CD4-positive, CD25-positive, alpha-beta regulatory T cell (primary cell): ENCODE measurements around the gene SPTSSB. TPM values are rescaled to one million over a fixed set of nuclear protein-coding genes. Genes with fewer than 3 reads are reported as not detected.

Source experiments
- ATAC-seq, 2 donors: fragments of 150-1000 bp; cut with Tn5 transposase; one replicate each; pipeline ENCODE4 v1.10.0; 2021; ENCODE audit warnings: low read depth in 2 of 2, moderate number of reproducible peaks in 2 of 2, moderate library complexity in 1 of 2
- DNase-seq, 3 donors: peaks; one replicate each; pipeline versions ENCODE4 v3.0.0 to v3.0.0-alpha.2; 2012 to 2022; ENCODE audit warnings: mixed read lengths in 1 of 3
- H3K27ac ChIP-seq: one replicate; pipeline ENCODE4 v1.7.0; 2013; ENCODE audit warnings: mild to moderate bottlenecking, low read length; ENCODE audit not compliant: insufficient read depth, poor library complexity, severe bottlenecking
- H3K27me3 ChIP-seq: one replicate; pipeline ENCODE4 v1.7.0; 2013; ENCODE audit warnings: low read length; ENCODE audit not compliant: control insufficient read depth, insufficient read depth
- H3K36me3 ChIP-seq: one replicate; pipeline ENCODE4 v1.7.0; 2013; ENCODE audit warnings: mild to moderate bottlenecking, low read length, moderate library complexity; ENCODE audit not compliant: control insufficient read depth, insufficient read depth
- H3K4me1 ChIP-seq: 2 replicates; pipeline ENCODE4 v1.7.0; 2013; ENCODE audit warnings: mild to moderate bottlenecking, low read length; ENCODE audit not compliant: insufficient read depth, control insufficient read depth, poor library complexity, severe bottlenecking
- H3K4me3 ChIP-seq: one replicate; pipeline ENCODE4 v1.7.0; 2013; ENCODE audit warnings: low read depth, mild to moderate bottlenecking, low read length, moderate library complexity
- H3K9me3 ChIP-seq, 2 experiments: 1 replicate in 1 of 2; 2 replicates in 1 of 2; pipeline ENCODE4 v1.7.0; 2013; ENCODE audit warnings: low read length in 2 of 2, mild to moderate bottlenecking in 1 of 2, moderate library complexity in 1 of 2; ENCODE audit not compliant: control insufficient read depth in 2 of 2
- H3K27ac Mint-ChIP-seq, 3 donors: one replicate each; pipeline ENCODE4 v1.8.0; 2020 to 2022; ENCODE audit warnings: mild to moderate bottlenecking in 3 of 3, mixed read lengths in 3 of 3, moderate library complexity in 2 of 3
- H3K27me3 Mint-ChIP-seq: one replicate; pipeline ENCODE4 v1.8.0; 2022; ENCODE audit warnings: mild to moderate bottlenecking, mixed read lengths
- H3K36me3 Mint-ChIP-seq: one replicate; pipeline ENCODE4 v1.8.0; 2020; ENCODE audit warnings: mixed read lengths
- H3K4me1 Mint-ChIP-seq, 4 donors: one replicate each; pipeline ENCODE4 v1.8.0; 2020 to 2022; ENCODE audit warnings: mixed read lengths in 4 of 4, mild to moderate bottlenecking in 1 of 4
- H3K4me3 Mint-ChIP-seq, 4 donors: one replicate each; pipeline ENCODE4 v1.8.0; 2020 to 2022; ENCODE audit warnings: mild to moderate bottlenecking in 4 of 4, mixed read lengths in 4 of 4, moderate library complexity in 3 of 4
- H3K9me3 Mint-ChIP-seq, 7 donors: one replicate each; pipeline ENCODE4 v1.8.0; 2020 to 2022; ENCODE audit warnings: mixed read lengths in 7 of 7, mild to moderate bottlenecking in 3 of 7, moderate library complexity in 2 of 7
- polyA plus RNA-seq, 4 donors: library from polyadenylated mRNA; unstranded; fragments of 300-500 nt; fragmentation: Illumina TruSeq; gene quantifications; one replicate each; pipeline ENCODE4 v1.2.3, GENCODE V29; 2021
- total RNA-seq: library from RNA; stranded (reverse); gene quantifications from one replicate; pipeline ENCODE4 v1.2.3, GENCODE V29; 2022

Gene SPTSSB
- total and polyA plus RNA-seq, 5 donors from 2014 or later = 0.10 to 1.0 (median 0.29) TPM; not detected in 2

- H3K27me3 Mint-ChIP-seq = peaks cover 9% of the 10 kb centered on the region
- no peak overlapping the region for H3K27ac Mint-ChIP-seq
Observed at GRCh38 chr3:161356287-161356686, 15.0 kb downstream of the SPTSSB start.

GRCh38 chr3:161355508-161355907 is 15.8 kb downstream of the SPTSSB start:
- Mint-ChIP-seq H3K4me3 (no peak overlapping the region), H3K27me3 (peaks cover 1% of the 10 kb centered on the region), H3K4me1 (peaks cover 0 to 5% (median under 1%) of the 10 kb centered on the region in 4 donors), H3K9me3 (peaks cover 0 to 2% (median 0%) of the 10 kb centered on the region in 7 donors), H3K36me3 (no peaks in the 10 kb centered on the region), H3K27ac (no peak overlapping the region)
- no peaks in the 10 kb centered on the region for H3K9me3 ChIP-seq
- ATAC-seq (no peak), DNase-seq (no peak)
- no peaks in the 10 kb centered on the region for H3K36me3 ChIP-seq
- H3K27me3 ChIP-seq = peaks cover 4% of the 10 kb centered on the region
- H3K27ac ChIP-seq = no peak overlapping the region
- H3K4me1 ChIP-seq = no peaks in the 10 kb centered on the region
- no peak overlapping the region for H3K4me3 ChIP-seq

More at GRCh38 chr3:161356287-161356686, 15.0 kb downstream of the SPTSSB start:
- Mint-ChIP-seq H3K4me1 (peaks cover 0 to 5% (median under 1%) of the 10 kb centered on the region in 4 donors), H3K4me3 (no peak overlapping the region), H3K9me3 (peaks cover 0 to 2% (median 0%) of the 10 kb centered on the region in 7 donors), H3K36me3 (no peaks in the 10 kb centered on the region)
- Histone ChIP-seq H3K27ac (no peak overlapping the region), H3K36me3 (no peaks in the 10 kb centered on the region), H3K4me3 (no peak overlapping the region), H3K27me3 (no peaks in the 10 kb centered on the region), H3K9me3 (no peaks in the 10 kb centered on the region), H3K4me1 (no peaks in the 10 kb centered on the region)
- ATAC-seq = no peak
- no peak for DNase-seq

GRCh38 chr3:161354554-161354953 is 16.8 kb downstream of the SPTSSB start:
- H3K36me3 ChIP-seq = no peaks in the 10 kb centered on the region
- H3K4me1 ChIP-seq = no peaks in the 10 kb centered on the region
- H3K4me1 Mint-ChIP-seq = peaks cover 0 to 12% (median 8%) of the 10 kb centered on the region in 4 donors
- H3K4me3 ChIP-seq = no peak overlapping the region
- DNase-seq (no peak), ATAC-seq (no peak)
- H3K27me3 Mint-ChIP-seq = no peaks in the 10 kb centered on the region
- no peaks in the 10 kb centered on the region for H3K9me3 ChIP-seq
- H3K4me3 Mint-ChIP-seq = no peak overlapping the region
- H3K27me3 ChIP-seq = peaks cover 4% of the 10 kb centered on the region
- peaks cover 0 to 2% (median 0%) of the 10 kb centered on the region in 7 donors for H3K9me3 Mint-ChIP-seq
- H3K27ac ChIP-seq = no peak overlapping the region
- no peaks in the 10 kb centered on the region for H3K36me3 Mint-ChIP-seq
- H3K27ac Mint-ChIP-seq = no peak overlapping the region

- Mint-ChIP-seq H3K4me1 (peaks cover 0 to 15% (median 12%) of the 10 kb centered on the region in 4 donors), H3K27me3 (peaks cover 8% of the 10 kb centered on the region), H3K4me3 (no peak overlapping the region), H3K36me3 (no peaks in the 10 kb centered on the region), H3K9me3 (peaks cover 0 to 2% (median 0%) of the 10 kb centered on the region in 7 donors), H3K27ac (no peak overlapping the region)
- H3K9me3 ChIP-seq = no peaks in the 10 kb centered on the region
- peaks cover 4% of the 10 kb centered on the region for H3K27me3 ChIP-seq
- no peak overlapping the region for H3K4me3 ChIP-seq
- no peak for DNase-seq
- no peaks in the 10 kb centered on the region for H3K4me1 ChIP-seq
- no peak for ATAC-seq
- H3K36me3 ChIP-seq = no peaks in the 10 kb centered on the region
- no peak overlapping the region for H3K27ac ChIP-seq
Observed at GRCh38 chr3:161351330-161351729, 20.0 kb downstream of the SPTSSB start.

GRCh38 chr3:161350916-161351315 is 20.4 kb downstream of the SPTSSB start:
- no peak for ATAC-seq
- no peak overlapping the region for H3K4me3 Mint-ChIP-seq

DNA sequence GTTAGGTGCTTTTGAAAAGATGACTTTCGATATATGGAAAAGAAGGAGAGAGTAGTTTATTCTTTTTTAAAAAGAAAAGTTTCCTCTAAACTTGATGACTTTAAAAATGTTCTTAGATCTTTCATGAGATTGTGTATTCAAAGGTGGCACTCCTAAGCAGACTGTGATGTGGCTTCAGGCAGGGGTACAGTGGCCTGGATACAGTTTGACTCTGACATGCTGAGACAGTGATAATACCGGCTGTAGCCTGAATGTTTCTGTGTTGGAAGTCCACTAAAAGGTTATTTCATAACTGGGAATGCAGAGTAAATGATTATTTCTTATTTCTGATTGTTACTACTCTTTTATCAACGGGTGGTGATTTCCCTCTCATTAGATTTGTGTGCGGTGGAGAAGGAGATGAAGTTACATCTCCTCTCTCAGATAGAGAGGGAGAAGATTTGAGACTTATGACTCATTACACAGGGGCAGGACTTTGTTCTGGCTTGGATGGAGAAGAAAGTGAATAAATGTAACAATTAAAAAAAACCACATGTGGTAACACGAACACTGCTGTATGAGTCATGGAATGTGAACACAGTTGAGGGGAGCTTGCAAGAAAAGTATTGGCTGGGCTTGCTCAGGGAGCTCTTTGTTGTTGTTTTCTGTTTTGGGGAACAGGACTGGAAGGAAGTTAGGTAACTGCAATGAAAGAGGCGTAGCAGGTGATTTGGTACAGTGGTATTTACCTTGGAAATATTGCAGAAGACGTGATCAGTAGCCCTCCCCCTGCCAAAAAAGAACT is 21.6 kb downstream of the SPTSSB start:
- Mint-ChIP-seq H3K9me3 (peaks cover 0 to 2% (median 0%) of the 10 kb centered on the region in 7 donors), H3K36me3 (no peaks in the 10 kb centered on the region), H3K4me3 (no peak overlapping the region), H3K4me1 (peaks cover 0 to 15% (median 11%) of the 10 kb centered on the region in 4 donors), H3K27me3 (peaks cover 9% of the 10 kb centered on the region), H3K27ac (no peak overlapping the region)
- Histone ChIP-seq H3K9me3 (no peaks in the 10 kb centered on the region), H3K4me3 (no peak overlapping the region), H3K27ac (no peak overlapping the region), H3K4me1 (no peaks in the 10 kb centered on the region), H3K36me3 (no peaks in the 10 kb centered on the region), H3K27me3 (peaks cover 4% of the 10 kb centered on the region)
- peak; percentile 84 to 85 for ATAC-seq
- peak in 2 of 3 donors; percentile 1 to 18 for DNase-seq

More at GRCh38 chr3:161350916-161351315, 20.4 kb downstream of the SPTSSB start:
- H3K27ac Mint-ChIP-seq = no peak overlapping the region
- Histone ChIP-seq H3K4me1 (no peaks in the 10 kb centered on the region), H3K9me3 (no peaks in the 10 kb centered on the region), H3K36me3 (no peaks in the 10 kb centered on the region), H3K27me3 (peaks cover 4% of the 10 kb centered on the region), H3K27ac (no peak overlapping the region), H3K4me3 (no peak overlapping the region)
- peaks cover 0 to 2% (median 0%) of the 10 kb centered on the region in 7 donors for H3K9me3 Mint-ChIP-seq
- H3K27me3 Mint-ChIP-seq = peaks cover 9% of the 10 kb centered on the region
- peaks cover 0 to 15% (median 11%) of the 10 kb centered on the region in 4 donors for H3K4me1 Mint-ChIP-seq
- no peaks in the 10 kb centered on the region for H3K36me3 Mint-ChIP-seq
- DNase-seq = no peak

- H3K27me3 ChIP-seq = peaks cover 4% of the 10 kb centered on the region
- no peaks in the 10 kb centered on the region for H3K9me3 ChIP-seq
- Mint-ChIP-seq H3K27ac (peak overlapping the region in 1 of 3 donors; percentile 39), H3K9me3 (peaks cover 0 to 2% (median 0%) of the 10 kb centered on the region in 7 donors), H3K27me3 (peaks cover 9% of the 10 kb centered on the region), H3K4me3 (no peak overlapping the region), H3K36me3 (no peaks in the 10 kb centered on the region), H3K4me1 (peaks cover 0 to 15% (median 11%) of the 10 kb centered on the region in 4 donors)
- H3K4me1 ChIP-seq = no peaks in the 10 kb centered on the region
- DNase-seq (no peak), ATAC-seq (no peak)
- no peak overlapping the region for H3K4me3 ChIP-seq
- no peak overlapping the region for H3K27ac ChIP-seq
- H3K36me3 ChIP-seq = no peaks in the 10 kb centered on the region
Observed at GRCh38 chr3:161348796-161349400, 22.4 kb downstream of the SPTSSB start.
